Stimulated activated CD8-positive, alpha-beta memory T cell treated with anti-CD3 and anti-CD28 coated beads, Interleukin-7, amount 100 ng/mL, for 4 hours (primary cell): Measurements from ENCODE around the gene KIF21B.

Experiments
- DNase-seq, 2 donors: peaks; one replicate each; pipeline ENCODE4 v3.0.0-alpha.2; 2020; ENCODE audit warnings: low read depth in 2 of 2

The KIF21B gene

DNA sequence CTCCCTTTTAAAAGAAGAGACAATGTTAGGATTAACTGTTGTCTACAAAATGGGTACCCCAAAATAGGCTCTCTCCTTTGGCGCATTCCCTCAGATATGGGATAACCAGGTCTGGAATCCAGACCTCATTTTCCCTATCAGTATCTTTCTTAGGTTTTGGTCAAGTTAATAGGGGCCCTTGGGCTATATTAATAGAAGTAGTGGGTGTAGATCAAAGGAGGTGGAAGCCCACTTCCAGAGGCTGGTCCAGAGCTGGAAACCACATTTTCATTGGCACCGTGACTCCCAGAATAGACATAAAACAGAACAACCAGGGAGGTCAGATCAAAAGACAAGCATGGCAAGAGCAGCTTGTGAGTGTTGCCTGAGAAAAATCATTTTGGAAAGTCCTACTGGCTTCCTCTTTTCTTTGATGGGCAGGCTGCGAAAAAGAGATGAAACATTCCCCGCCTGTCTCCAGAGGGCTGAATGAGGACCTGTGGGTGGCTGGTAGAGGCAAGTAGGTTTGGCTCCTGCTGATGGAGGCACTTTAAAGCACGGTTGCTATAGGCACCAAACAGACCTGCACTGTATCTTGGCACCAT, 25.8 kb upstream of the KIF21B start:
- no peak for DNase-seq

GRCh38 chr1:201048521-201048920, 25.0 kb upstream of the KIF21B start:
- no peak for DNase-seq

DNA sequence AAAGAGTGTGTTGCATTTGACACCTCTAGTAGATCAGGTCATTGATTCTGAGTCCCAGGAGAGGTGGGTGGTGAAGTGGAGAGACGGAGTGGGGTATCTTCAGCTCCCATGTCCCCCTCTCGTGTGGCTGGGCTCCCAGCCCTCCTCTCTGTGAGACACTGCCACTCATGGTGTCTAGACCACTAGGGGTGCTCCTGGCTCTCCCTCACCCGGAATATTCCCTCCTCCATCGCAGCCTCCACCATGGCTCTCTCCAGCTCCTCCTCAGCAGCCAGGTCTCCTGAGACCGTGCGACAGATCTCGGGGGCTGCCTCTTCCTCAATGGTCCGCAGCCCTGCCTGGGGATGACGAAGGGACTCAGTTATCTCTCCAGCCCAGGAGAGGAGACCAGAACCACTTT, 20.6 kb upstream of the KIF21B start:
- DNase-seq: no peak

DNA sequence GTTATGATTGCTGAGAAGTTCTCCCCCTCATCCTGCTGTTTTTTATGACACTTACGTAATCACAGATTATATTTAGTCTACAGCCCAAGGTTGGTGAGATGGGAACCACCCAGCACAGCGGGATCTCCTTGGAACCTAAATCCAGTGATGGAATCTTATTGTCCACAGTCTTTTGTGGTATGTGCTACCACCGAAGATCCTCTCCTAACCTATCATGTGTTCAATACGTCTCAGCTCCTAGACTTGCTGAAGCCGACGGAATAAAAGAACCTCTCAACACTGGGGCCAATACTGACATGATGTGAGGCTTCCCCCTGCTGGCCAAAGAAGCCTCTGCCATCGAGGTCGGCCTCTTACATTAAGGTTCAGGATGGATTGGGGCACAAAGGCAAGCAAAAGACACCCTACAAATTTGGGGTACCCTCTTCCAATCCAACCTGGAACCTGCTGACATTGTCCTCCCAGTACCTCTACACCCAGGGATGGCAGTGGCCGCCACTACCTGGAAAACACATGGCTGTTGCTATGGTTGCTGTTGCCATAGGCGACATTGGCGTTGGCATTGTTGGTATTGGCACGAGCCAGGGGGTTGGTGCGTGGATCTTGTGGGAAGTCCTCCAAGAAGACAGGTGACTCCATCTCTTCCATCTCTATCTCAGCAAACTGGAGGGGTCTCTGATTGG, 19.4 kb upstream of the KIF21B start:
- peak; percentile 44 to 57 for DNase-seq

DNA sequence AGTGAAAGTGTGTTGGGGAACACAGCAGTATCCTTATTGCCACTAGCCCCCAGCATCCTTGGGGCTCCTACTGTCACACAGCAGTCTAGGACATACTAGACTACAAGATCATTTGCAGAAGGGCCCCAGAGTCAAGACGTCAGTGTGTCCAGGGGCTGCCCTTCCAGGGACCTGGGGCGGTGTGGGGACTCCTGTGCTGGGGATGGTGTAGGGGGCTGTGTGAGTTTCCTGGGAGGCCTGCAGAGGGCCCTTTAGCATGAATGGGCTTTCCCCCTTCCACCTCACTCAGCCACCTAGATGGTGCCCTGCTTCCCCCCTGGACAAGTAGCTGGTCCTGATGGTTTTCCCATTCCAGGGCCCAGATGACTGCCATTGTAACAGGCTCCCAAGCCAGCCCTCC, 17.5 kb upstream of the KIF21B start:
- no peak for DNase-seq

GRCh38 chr1:201039876-201040275, 16.4 kb upstream of the KIF21B start:
- no peak for DNase-seq

GRCh38 chr1:201039418-201039817, 15.9 kb upstream of the KIF21B start:
- no peak for DNase-seq

GRCh38 chr1:201038186-201038876, 14.8 kb upstream of the KIF21B start:
- DNase-seq: no peak

- no peak for DNase-seq
Measured at GRCh38 chr1:201036188-201036842, 12.8 kb upstream of the KIF21B start.

- no peak for DNase-seq
Measured at GRCh38 chr1:201034671-201035070, 11.2 kb upstream of the KIF21B start.

- DNase-seq: no peak
Measured at GRCh38 chr1:201032408-201032807, 8.9 kb upstream of the KIF21B start.

- DNase-seq: no peak
Measured at GRCh38 chr1:201028461-201028889, 5.0 kb upstream of the KIF21B start.

DNA sequence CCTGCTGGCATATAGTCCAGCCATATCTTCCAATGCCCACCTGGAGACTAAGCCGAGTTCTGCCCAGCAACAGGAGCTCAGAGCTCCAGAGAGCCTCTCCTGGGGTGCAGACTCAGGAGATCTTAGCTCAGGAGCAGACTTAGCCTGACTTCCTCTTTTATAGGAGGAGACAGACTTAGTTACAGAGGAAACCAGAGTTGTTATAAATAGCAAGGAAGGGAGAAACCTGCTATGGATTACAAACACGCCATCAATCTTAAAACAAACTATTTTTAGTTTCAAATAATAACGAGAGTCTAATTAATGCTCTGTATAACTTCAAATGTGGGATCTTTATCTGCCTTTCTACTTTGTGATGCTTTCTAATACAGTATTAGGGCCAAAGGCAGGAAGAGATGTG, 3.3 kb upstream of the KIF21B start:
- DNase-seq: no peak

DNA sequence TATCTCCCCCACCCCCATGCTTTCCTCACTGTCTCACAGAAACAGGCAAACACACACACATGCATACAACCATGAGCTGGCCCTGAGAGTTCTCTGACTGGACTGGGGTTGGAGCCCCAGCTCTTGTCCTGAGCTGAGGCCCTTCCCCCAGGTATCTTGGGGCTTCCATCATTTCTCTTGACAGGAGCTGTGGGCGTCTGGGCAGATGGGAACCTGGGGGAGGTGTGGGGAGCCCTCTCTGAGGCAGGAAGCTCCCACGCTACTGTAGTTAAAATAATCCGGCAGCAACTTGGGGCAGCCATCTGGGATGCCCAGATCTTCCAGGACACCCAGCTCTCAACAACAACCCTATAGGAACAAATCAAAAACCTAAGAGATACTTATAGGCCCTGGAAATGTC, 2.7 kb upstream of the KIF21B start:
- DNase-seq: no peak

GRCh38 chr1:201025571-201026002, 2.1 kb upstream of the KIF21B start:
- DNase-seq: no peak

DNA sequence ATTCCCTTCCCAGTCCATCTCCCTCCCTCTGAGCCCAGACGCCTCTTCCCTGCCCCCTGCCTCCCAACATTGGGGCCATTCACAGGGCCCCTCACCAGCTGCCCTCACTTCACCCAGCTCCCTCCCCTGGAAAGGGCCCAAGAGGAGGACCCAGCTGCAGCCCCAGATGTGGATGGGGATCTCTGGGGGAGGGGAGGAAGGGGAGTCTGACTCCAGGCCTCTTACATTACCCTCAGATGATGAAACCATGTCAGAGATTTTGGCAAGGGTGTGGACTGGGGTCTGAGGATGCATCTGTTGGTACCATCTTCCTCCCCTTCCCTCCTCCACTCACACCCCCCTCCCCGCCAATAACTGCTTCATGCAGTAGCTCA, 1.1 kb upstream of the KIF21B start:
- no peak for DNase-seq

GRCh38 chr1:201023920-201024624, 558 bp upstream of the KIF21B start:
- DNase-seq: no peak

DNA sequence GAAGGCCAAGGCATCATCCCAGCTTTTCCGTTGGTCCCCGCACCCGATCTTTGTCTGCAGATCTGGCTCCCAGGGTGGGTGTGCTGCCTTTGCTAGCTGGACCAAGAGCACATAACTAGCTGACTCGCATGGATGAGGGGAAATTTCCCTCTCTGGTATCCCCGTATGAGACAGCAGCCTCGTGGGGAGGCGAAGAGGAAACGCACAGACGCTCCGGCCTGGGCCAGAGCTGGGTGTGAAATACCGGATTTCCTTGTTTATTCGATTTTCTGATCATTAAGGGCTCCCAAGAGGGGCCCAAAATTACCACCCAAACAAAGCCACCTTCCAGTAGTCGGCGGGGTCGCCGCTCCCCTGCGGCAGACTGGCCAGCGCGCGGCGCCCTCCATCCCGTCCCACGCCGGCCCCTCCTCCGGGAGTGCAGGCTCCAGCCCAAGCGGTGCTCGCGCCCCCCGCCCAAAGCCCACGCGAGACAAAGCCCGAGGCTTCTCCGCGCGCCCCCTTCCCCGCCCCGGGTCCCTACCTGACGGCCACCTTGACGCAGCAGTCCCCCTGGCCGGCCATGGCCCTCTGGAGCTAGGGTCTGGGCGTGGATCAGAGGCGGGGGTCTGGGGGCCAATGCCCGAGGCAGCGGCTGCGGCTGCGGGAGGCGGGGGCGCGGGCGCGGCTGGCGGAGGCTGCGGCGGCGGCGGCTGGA, 546 bp downstream of the KIF21B start:
- peak in 1 of 2 donors; percentile 25 for DNase-seq

GRCh38 chr1:201022493-201022819, 1.1 kb downstream of the KIF21B start:
- no peak for DNase-seq

GRCh38 chr1:201021630-201022492, 1.7 kb downstream of the KIF21B start:
- DNase-seq: peak in 1 of 2 donors; percentile 20
